ENCODE measurements around the gene SP110. TPM values are rescaled to one million over a fixed set of nuclear protein-coding genes. Genes with fewer than 3 reads are reported as not detected.

SP110 gene
- total and polyA plus RNA-seq, 2 of the 8 experiments (the other 6 are each of a cell fraction or from before 2014, with no cell fraction given): 3.1 to 7.1 TPM

- no peak overlapping the region for H3K18ac ChIP-seq (ENCODE audit: extremely low read depth, low read length)
- H4K5ac ChIP-seq (ENCODE audit: insufficient read length, low read depth, low read length): no peak overlapping the region
- H3K4ac ChIP-seq (replicated peaks; ENCODE audit: insufficient read length, low read depth, low read length): no peak overlapping the region
- H2BK12ac ChIP-seq (ENCODE audit: low read depth, low read length): no peak overlapping the region
- FAIRE-seq: no peak
- H3K27me3 ChIP-seq (replicated peaks in 1 of 4; ENCODE audit: control insufficient read depth in 3 of 4, extremely low read depth in 1 of 4, insufficient read depth in 3 of 4, low read length in 3 of 4): no peaks in the 10 kb centered on the region
- H2BK15ac ChIP-seq (ENCODE audit: low read length): no peak overlapping the region
- no peak overlapping the region for H3K56ac ChIP-seq (replicated peaks; ENCODE audit: insufficient read length, low read depth, low read length)
- WGBS, 2 experiments (ENCODE audit: extremely low coverage in 1 of 2, insufficient coverage in 1 of 2, insufficient read length in 1 of 2, insufficient replicate concordance in 2 of 2, low coverage in 1 of 2, low lambda C conversion rate in 2 of 2, missing lambda C conversion rate in 1 of 2): 87% methylated on average over 1 of the region's 1 CpG; no CpG with 5 or more reads in 1 of the 2 experiments
- ChIA-PET POLR2A (ENCODE audit: partially characterized antibody) (no interaction called here), CTCF (ENCODE audit: partially characterized antibody) (no interaction called here)
- H3K79me1 ChIP-seq (ENCODE audit: low read depth, low read length): no peaks in the 10 kb centered on the region
- no peak overlapping the region for H3K4me2 ChIP-seq (ENCODE audit: insufficient read depth in 1 of 2, low read depth in 2 of 2, low read length in 2 of 2)
- H3K27ac ChIP-seq (ENCODE audit: low read depth, low read length): no peak overlapping the region
- H4K20me1 ChIP-seq (replicated peaks in 1 of 2; ENCODE audit: control insufficient read depth in 1 of 2, insufficient read depth in 2 of 2, low read length in 2 of 2): peaks cover 0 to 2% of the 10 kb centered on the region in 2 experiments
- H3K23ac ChIP-seq (ENCODE audit: insufficient read length): no peak overlapping the region
- no peak overlapping the region for H4K8ac ChIP-seq (ENCODE audit: extremely low read depth, insufficient read depth, low read length)
- no peak overlapping the region for H2BK5ac ChIP-seq (ENCODE audit: low read depth, low read length)
- no peaks in the 10 kb centered on the region for H3K36me3 ChIP-seq (ENCODE audit: control insufficient read depth in 2 of 4, insufficient read depth in 4 of 4, low read length in 3 of 4)
- no peak overlapping the region for H2AK5ac ChIP-seq (ENCODE audit: low read depth, low read length)
- no peaks in the 10 kb centered on the region for H3K79me2 ChIP-seq (ENCODE audit: control insufficient read depth in 1 of 2, insufficient read depth in 2 of 2, low read length in 2 of 2)
- H3K4me1 ChIP-seq (replicated peaks in 1 of 4; ENCODE audit: control insufficient read depth in 3 of 4, insufficient read depth in 4 of 4, low read length in 3 of 4): peaks cover 0 to 6% (median 1%) of the 10 kb centered on the region in 4 experiments; a peak in 2 of 7 replicates
- H2BK120ac ChIP-seq (replicated peaks; ENCODE audit: low read depth, low read length): no peak overlapping the region
- H3K23me2 ChIP-seq (ENCODE audit: low read depth, low read length): no peaks in the 10 kb centered on the region; the same call in 1 of the 2 replicates
- no peak overlapping the region for H2AFZ ChIP-seq (ENCODE audit: low read length)
- H3K9me3 ChIP-seq (ENCODE audit: insufficient read depth in 2 of 2, low read depth in 1 of 2, low read length in 1 of 2): no peaks in the 10 kb centered on the region
- H3K9ac ChIP-seq (replicated peaks in 1 of 4; ENCODE audit: extremely low read depth in 1 of 4, low read depth in 3 of 4, low read length in 3 of 4): no peak overlapping the region
- no peak overlapping the region for H3K14ac ChIP-seq (ENCODE audit: insufficient read length)
- TF ChIP-seq TAF7 (optimal IDR thresholded peaks at IDR 0.05; ENCODE audit: borderline replicate concordance, low read depth, low read length) (no peak), POU5F1 (IDR thresholded peaks at IDR 0.05; ENCODE audit: low read depth, low read length) (no peak), POLR2A (IDR thresholded peaks at IDR 0.05; ENCODE audit: control extremely low read depth in 1 of 2, low read depth in 2 of 2, low read length in 2 of 2) (no peak), KDM5A (IDR thresholded peaks at IDR 0.05; ENCODE audit: low read length) (no peak), SUZ12 (IDR thresholded peaks at IDR 0.05; ENCODE audit: low read length) (no peak), EP300 (IDR thresholded peaks at IDR 0.05; ENCODE audit: borderline replicate concordance in 1 of 2, low read depth in 2 of 2, low read length in 2 of 2) (no peak), JUN (IDR thresholded peaks at IDR 0.05; ENCODE audit: low read depth, low read length) (no peak), SP1 (IDR thresholded peaks at IDR 0.05; ENCODE audit: low read depth, low read length) (no peak), CEBPB (IDR thresholded peaks at IDR 0.05; ENCODE audit: low read depth, low read length) (no peak), SP4 (IDR thresholded peaks at IDR 0.05; ENCODE audit: low read length) (no peak), KDM4A (IDR thresholded peaks at IDR 0.05; ENCODE audit: low read depth, low read length, severe bottlenecking) (no peak), NANOG (IDR thresholded peaks at IDR 0.05; ENCODE audit: insufficient read depth, low read depth, low read length, poor library complexity, severe bottlenecking) (no peak), CHD1 (IDR thresholded peaks at IDR 0.05; ENCODE audit: low read depth, low read length) (no peak), FOSL1 (IDR thresholded peaks at IDR 0.05; ENCODE audit: insufficient read depth, low read depth, low read length) (no peak), POLR2AphosphoS5 (IDR thresholded peaks at IDR 0.05; ENCODE audit: low read depth, low read length) (no peak), HDAC6 (IDR thresholded peaks at IDR 0.05; ENCODE audit: low read depth, low read length) (no peak), ASH2L (IDR thresholded peaks at IDR 0.05; ENCODE audit: low read length) (no peak)
- no peak overlapping the region for H3K4me3 ChIP-seq (ENCODE audit: extremely low read depth in 1 of 4, insufficient read depth in 2 of 4, low read depth in 3 of 4, low read length in 4 of 4)
- H4K91ac ChIP-seq (replicated peaks; ENCODE audit: insufficient read length, low read length): no peak overlapping the region
- no peak overlapping the region for H2BK20ac ChIP-seq (ENCODE audit: low read length)
- DNase-seq (ENCODE audit: low read depth in 1 of 2, low spot score in 2 of 2): no peak
Measured at GRCh38 chr2:230216489-230216888, 3.3 kb downstream of the SP110 start.
